Embryonic facial prominence (tissue), 1 donor: ENCODE results near the gene C6orf47.

Source experiments
- DNase-seq: peaks from one replicate; pipeline ENCODE4 v3.0.0-alpha.2; 2016; ENCODE audit errors: extremely low spot score

C6orf47 gene

GRCh38 chr6:31614684-31615578, 45.6 kb downstream of the C6orf47 start, which contains the start of gene AIF1:
Gene AIF1, plus strand, starts transcription at chr6:31615234. Its CDS starts 96 bp downstream, at chr6:31615330.
- DNase-seq: no peak

GRCh38 chr6:31614075-31614619, 46.4 kb downstream of the C6orf47 start:
- no peak for DNase-seq

GRCh38 chr6:31610968-31611367, 49.6 kb downstream of the C6orf47 start:
- DNase-seq: no peak

GRCh38 chr6:31609519-31610406, 50.8 kb downstream of the C6orf47 start:
- DNase-seq: no peak
